Measurements from ENCODE around the gene POU3F3.
A peak's percentile ranks its signal among the peaks of the same experiment; 100 is the strongest.

POU3F3 gene

GRCh38 chr2:104853534-104854497 lies at the start of gene POU3F3:
Gene POU3F3, plus strand, starts transcription at chr2:104854115. Its CDS starts 1,396 bp downstream, at chr2:104855511.
- peak; percentile 48 for DNase-seq

- no peak for DNase-seq
These were observed 49.6 kb upstream of the POU3F3 start for GRCh38 chr2:104804148-104804890.

- no peak for DNase-seq
These were observed 41.6 kb upstream of the POU3F3 start for GRCh38 chr2:104812286-104812685.

GRCh38 chr2:104816143-104816542 lies 37.8 kb upstream of the POU3F3 start:
- no peak for DNase-seq

- no peak for DNase-seq
These were observed 35.7 kb upstream of the POU3F3 start for GRCh38 chr2:104818264-104818663.

GRCh38 chr2:104820126-104820525 lies 33.8 kb upstream of the POU3F3 start:
- DNase-seq = no peak

GRCh38 chr2:104825124-104825865 lies 28.6 kb upstream of the POU3F3 start:
- DNase-seq = no peak

GRCh38 chr2:104826016-104826415 lies 27.9 kb upstream of the POU3F3 start:
- DNase-seq = no peak

- DNase-seq = no peak
These were observed 22.2 kb upstream of the POU3F3 start for GRCh38 chr2:104831742-104832141.

GRCh38 chr2:104834431-104835153 lies 19.3 kb upstream of the POU3F3 start:
- no peak for DNase-seq

- no peak for DNase-seq
These were observed 17.6 kb upstream of the POU3F3 start for GRCh38 chr2:104836265-104836664.

- DNase-seq = no peak
These were observed 17.1 kb upstream of the POU3F3 start for GRCh38 chr2:104836841-104837240.

GRCh38 chr2:104840156-104840555 lies 13.8 kb upstream of the POU3F3 start:
- no peak for DNase-seq

GRCh38 chr2:104840893-104841585 lies 12.9 kb upstream of the POU3F3 start:
- DNase-seq = no peak

GRCh38 chr2:104841744-104842143 lies 12.2 kb upstream of the POU3F3 start:
- no peak for DNase-seq

- no peak for DNase-seq
These were observed 8.9 kb upstream of the POU3F3 start for GRCh38 chr2:104844807-104845551.

- no peak for DNase-seq
These were observed 8.4 kb upstream of the POU3F3 start for GRCh38 chr2:104845552-104845931.

GRCh38 chr2:104845946-104846785 lies 7.7 kb upstream of the POU3F3 start:
- no peak for DNase-seq

GRCh38 chr2:104846786-104847585 lies 6.9 kb upstream of the POU3F3 start:
- DNase-seq = no peak

Measured in activated CD4-positive, alpha-beta T cell treated with anti-CD3 and anti-CD28 coated beads, Interleukin-2, amount 50 U/mL, for 16 hours (primary cell).